SK-N-SH (cell line): ENCODE results near the gene CLEC16A. TPM values are rescaled to one million over a fixed set of nuclear protein-coding genes. Genes with fewer than 3 reads are reported as not detected.

Source experiments
- CTCF ChIA-PET: fragments of 300-600, 350-600 bp; formaldehyde crosslinking; extraction: SDS; loops from one replicate; lab custom pipeline; 2021; lab: Yijun Ruan, JAX
- POLR2A ChIA-PET: fragments of 350-600 bp; sonication (Branson Sonifier 250); formaldehyde crosslinking; extraction: SDS; loops from one replicate; lab custom pipeline; 2020; ENCODE audit warnings: antibody characterized with exemption, inconsistent platforms; lab: Yijun Ruan, JAX
- DNase-seq: peaks from one replicate; pipeline ENCODE4 v3.0.0; 2012
- H2AFZ ChIP-seq: fragments of 200-600 bp; sonication (generic); 2 replicates; pipeline ENCODE4 v1.8.1; 2016; ENCODE audit warnings: antibody characterized with exemption, mild to moderate bottlenecking, low read depth
- H3F3A ChIP-seq: fragments of 200-600 bp; sonication (generic); replicated peaks from 2 replicates; pipeline ENCODE3; 2016; ENCODE audit warnings: antibody characterized with exemption, mild to moderate bottlenecking; ENCODE audit not compliant: insufficient read depth
- H3K27ac ChIP-seq, 2 experiments: fragments of 200-500 bp in 1 of 2; fragments of 200-600 bp in 1 of 2; sonication (Bioruptor generic) in 1 of 2; sonication (generic), shearing (Covaris generic) in 1 of 2; 2 replicates each; pipeline versions ENCODE4 v1.5.1 to v1.6.1; 2014 to 2016; ENCODE audit warnings: low read depth in 2 of 2, inconsistent platforms in 1 of 2, low read length in 1 of 2, mild to moderate bottlenecking in 1 of 2, mixed read lengths in 1 of 2
- H3K27me3 ChIP-seq: fragments of 200-600 bp; sonication (generic), shearing (Covaris generic); 2 replicates; pipeline ENCODE4 v1.6.1; 2016; ENCODE audit warnings: mixed run types; ENCODE audit not compliant: insufficient read depth
- H3K36me3 ChIP-seq, 2 experiments: fragments of 200-500 bp in 1 of 2; fragments of 200-600 bp in 1 of 2; sonication (Bioruptor generic) in 1 of 2; sonication (generic) in 1 of 2; replicated peaks in 1 of 2; 2 replicates each; pipeline versions ENCODE3 to v1.5.1; 2014 to 2016; ENCODE audit warnings: low read length in 1 of 2, mild to moderate bottlenecking in 1 of 2; ENCODE audit not compliant: insufficient read depth in 2 of 2, control insufficient read depth in 1 of 2
- H3K4me1 ChIP-seq, 2 experiments: fragments of 200-500 bp in 1 of 2; fragments of 200-600 bp in 1 of 2; sonication (Bioruptor generic) in 1 of 2; sonication (generic), shearing (Covaris generic) in 1 of 2; 2 replicates each; pipeline versions ENCODE4 v1.5.1 to v1.6.1; 2014 to 2016; ENCODE audit warnings: low read depth in 1 of 2, low read length in 1 of 2, mixed run types in 1 of 2; ENCODE audit not compliant: insufficient read depth in 2 of 2, control insufficient read depth in 1 of 2
- H3K4me2 ChIP-seq: fragments of 200-600 bp; sonication (generic), shearing (Covaris generic); 2 replicates; pipeline ENCODE4 v1.6.1; 2017; ENCODE audit warnings: mixed run types
- H3K4me3 ChIP-seq, 2 experiments: fragments of 200-500 bp in 1 of 2; fragments of 200-600 bp in 1 of 2; sonication (Bioruptor generic) in 1 of 2; sonication (generic), shearing (Covaris generic) in 1 of 2; 2 replicates each; pipeline versions ENCODE4 v1.5.1 to v1.8.1; 2014 to 2016; ENCODE audit warnings: low read depth in 2 of 2, inconsistent platforms in 1 of 2, low read length in 1 of 2, mild to moderate bottlenecking in 1 of 2, mixed read lengths in 1 of 2, moderate library complexity in 1 of 2
- H3K79me2 ChIP-seq: fragments of 200-600 bp; sonication (generic); 2 replicates; pipeline ENCODE4 v1.8.1; 2017; ENCODE audit warnings: mild to moderate bottlenecking; ENCODE audit not compliant: insufficient read depth
- H3K9ac ChIP-seq: fragments of 200-600 bp; sonication (generic); 2 replicates; pipeline ENCODE4 v1.6.1; 2017; ENCODE audit warnings: mixed run types
- H3K9me2 ChIP-seq: fragments of 200-600 bp; sonication (generic); 2 replicates; pipeline ENCODE4 v1.6.1; 2017; ENCODE audit warnings: mixed run types
- H3K9me3 ChIP-seq: fragments of 200-600 bp; sonication (generic); 2 replicates; pipeline ENCODE4 v1.6.1; 2017; ENCODE audit warnings: mixed run types, mild to moderate bottlenecking, moderate library complexity
- H4K20me1 ChIP-seq: fragments of 200-600 bp; sonication (generic); 2 replicates; pipeline ENCODE4 v1.6.1; 2017; ENCODE audit warnings: mild to moderate bottlenecking, mixed run types; ENCODE audit not compliant: insufficient read depth
- CHD2 ChIP-seq: fragments of 150-350 bp; IDR thresholded peaks from 2 replicates; pipeline ENCODE4 v1.6.1; 2018; ENCODE audit warnings: low read length; ENCODE audit not compliant: partially characterized antibody
- ELF1 ChIP-seq: IDR thresholded peaks from 2 replicates; pipeline ENCODE4 v1.4.0; 2012
- EP300 ChIP-seq, 2 experiments: IDR thresholded peaks; 2 replicates each; pipeline versions ENCODE4 v1.4.0 to v1.6.1; 2012; ENCODE audit warnings: borderline replicate concordance in 1 of 2, low read depth in 1 of 2, low read length in 1 of 2
- GABPA ChIP-seq: IDR thresholded peaks from 2 replicates; pipeline ENCODE4 v1.4.0; 2012; ENCODE audit warnings: low read depth, mild to moderate bottlenecking
- GATA2 ChIP-seq: sonication (generic); formaldehyde crosslinking; IDR thresholded peaks from 2 replicates; pipeline ENCODE4 v1.5.0; 2020; ENCODE audit warnings: mild to moderate bottlenecking, missing genetic modification reagents
- JUND ChIP-seq: IDR thresholded peaks from 2 replicates; pipeline ENCODE4 v1.4.0; 2012
- MEF2A ChIP-seq: IDR thresholded peaks from 2 replicates; pipeline ENCODE4 v1.4.0; 2012; ENCODE audit warnings: low read depth, borderline replicate concordance
- MXI1 ChIP-seq: IDR thresholded peaks from 2 replicates; pipeline ENCODE4 v1.6.1; 2012; ENCODE audit warnings: mild to moderate bottlenecking, low read depth, low read length, improper control_type of control experiment
- NFIC ChIP-seq: IDR thresholded peaks from 2 replicates; pipeline ENCODE4 v1.4.0; 2012; ENCODE audit warnings: borderline replicate concordance
- NRF1 ChIP-seq: IDR thresholded peaks from 2 replicates; pipeline ENCODE4 v1.6.1; 2012; ENCODE audit warnings: low read depth, mild to moderate bottlenecking, low read length
- POLR2AphosphoS5 ChIP-seq: IDR thresholded peaks from 2 replicates; pipeline ENCODE4 v1.6.1; 2012; ENCODE audit warnings: low read depth, low read length
- RAD21 ChIP-seq: IDR thresholded peaks from 2 replicates; pipeline ENCODE4 v1.6.1; 2012; ENCODE audit warnings: mild to moderate bottlenecking, low read length
- RCOR1 ChIP-seq: fragments of 150-350 bp; IDR thresholded peaks from 2 replicates; pipeline ENCODE4 v1.6.1; 2017; ENCODE audit warnings: antibody characterized with exemption, low read length
- RFX5 ChIP-seq: IDR thresholded peaks from 2 replicates; pipeline ENCODE4 v1.6.1; 2012; ENCODE audit warnings: mild to moderate bottlenecking, improper control_type of control experiment, low read length
- RXRA ChIP-seq: IDR thresholded peaks from 2 replicates; pipeline ENCODE4 v1.4.0; 2012; ENCODE audit warnings: low read depth, mild to moderate bottlenecking, borderline replicate concordance
- SIN3A ChIP-seq: IDR thresholded peaks from 2 replicates; pipeline ENCODE4 v1.6.1; 2012; ENCODE audit warnings: low read depth, mild to moderate bottlenecking, low read length, moderate library complexity, borderline replicate concordance
- TCF12 ChIP-seq: IDR thresholded peaks from 2 replicates; pipeline ENCODE4 v1.4.0; 2012
- TEAD4 ChIP-seq: IDR thresholded peaks from 2 replicates; pipeline ENCODE4 v1.4.0; 2012; ENCODE audit warnings: mild to moderate bottlenecking, borderline replicate concordance; ENCODE audit not compliant: insufficient read depth
- YY1 ChIP-seq: IDR thresholded peaks from 2 replicates; pipeline ENCODE4 v1.4.0; 2012; ENCODE audit warnings: low read depth, mild to moderate bottlenecking
- WGBS: methylation state at CpG from one replicate; pipeline ENCODE4 v1.1.6; 2017; ENCODE audit warnings: low lambda C conversion rate; 5-methylcytosine and 5-hydroxymethylcytosine counted together
- polyA plus RNA-seq, 3 experiments: library from polyadenylated mRNA; depleted of rRNA; stranded (reverse); fragments of >200 nt; gene quantifications; 2 replicates each; pipeline ENCODE4 v1.2.3, GENCODE V29; 2012
- TF ChIP-seq, protein P1 (sequence below): IDR thresholded peaks from 2 replicates; pipeline ENCODE4 v1.4.0; 2012; ENCODE audit warnings: low read depth, borderline replicate concordance
- TF ChIP-seq, protein P2 (sequence below): fragments of 150-350 bp; IDR thresholded peaks from 2 replicates; pipeline ENCODE4 v1.6.1; 2017; ENCODE audit warnings: antibody characterized with exemption, low read length, low read depth, borderline replicate concordance
- TF ChIP-seq, protein P3 (sequence below): IDR thresholded peaks from 2 replicates; pipeline ENCODE4 v1.4.0; 2012; ENCODE audit warnings: low read depth, borderline replicate concordance
- TF ChIP-seq, protein P4 (sequence below): fragments of 150-350 bp; IDR thresholded peaks from 2 replicates; pipeline ENCODE4 v1.6.1; 2016; ENCODE audit warnings: mild to moderate bottlenecking, low read depth, low read length
- TF ChIP-seq, protein P5 (sequence below): IDR thresholded peaks from 2 replicates; pipeline ENCODE4; 2012

The CLEC16A gene
- polyA plus RNA-seq, 1 of the 3 experiments (the other 2 are of a cell fraction): 13.7 TPM

DNA sequence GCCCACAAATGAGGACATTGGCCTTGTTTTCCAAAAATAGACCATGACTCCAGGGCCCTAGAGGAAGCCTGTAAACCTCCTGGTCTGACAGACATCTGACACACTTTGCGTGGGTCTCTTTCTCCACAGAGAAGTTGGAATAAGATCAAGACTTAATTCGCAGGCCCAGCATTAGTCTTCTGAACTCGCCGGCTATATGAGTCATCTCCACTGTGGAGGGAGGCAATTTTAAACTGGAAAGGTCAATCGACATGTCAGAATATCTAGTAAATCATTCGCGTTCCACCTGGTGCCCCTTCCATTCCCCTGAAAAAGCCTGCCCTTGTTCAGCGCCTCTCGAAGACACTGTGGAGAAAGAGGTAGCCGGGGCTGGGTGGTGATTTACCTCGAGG is 140.1 kb downstream of the CLEC16A start (continued):
- TF ChIP-seq, protein P1, sequence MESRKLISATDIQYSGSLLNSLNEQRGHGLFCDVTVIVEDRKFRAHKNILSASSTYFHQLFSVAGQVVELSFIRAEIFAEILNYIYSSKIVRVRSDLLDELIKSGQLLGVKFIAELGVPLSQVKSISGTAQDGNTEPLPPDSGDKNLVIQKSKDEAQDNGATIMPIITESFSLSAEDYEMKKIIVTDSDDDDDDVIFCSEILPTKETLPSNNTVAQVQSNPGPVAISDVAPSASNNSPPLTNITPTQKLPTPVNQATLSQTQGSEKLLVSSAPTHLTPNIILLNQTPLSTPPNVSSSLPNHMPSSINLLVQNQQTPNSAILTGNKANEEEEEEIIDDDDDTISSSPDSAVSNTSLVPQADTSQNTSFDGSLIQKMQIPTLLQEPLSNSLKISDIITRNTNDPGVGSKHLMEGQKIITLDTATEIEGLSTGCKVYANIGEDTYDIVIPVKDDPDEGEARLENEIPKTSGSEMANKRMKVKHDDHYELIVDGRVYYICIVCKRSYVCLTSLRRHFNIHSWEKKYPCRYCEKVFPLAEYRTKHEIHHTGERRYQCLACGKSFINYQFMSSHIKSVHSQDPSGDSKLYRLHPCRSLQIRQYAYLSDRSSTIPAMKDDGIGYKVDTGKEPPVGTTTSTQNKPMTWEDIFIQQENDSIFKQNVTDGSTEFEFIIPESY: no peak
- no peak for TF ChIP-seq ELF1
- TF ChIP-seq JUND: peak; percentile 77
- no peak for TF ChIP-seq RFX5
- TF ChIP-seq MEF2A: peak; percentile 74
- TF ChIP-seq RXRA: peak; percentile 72; the same call in 1 of the 2 replicates
- no peak for TF ChIP-seq MXI1
- TF ChIP-seq, protein P2, sequence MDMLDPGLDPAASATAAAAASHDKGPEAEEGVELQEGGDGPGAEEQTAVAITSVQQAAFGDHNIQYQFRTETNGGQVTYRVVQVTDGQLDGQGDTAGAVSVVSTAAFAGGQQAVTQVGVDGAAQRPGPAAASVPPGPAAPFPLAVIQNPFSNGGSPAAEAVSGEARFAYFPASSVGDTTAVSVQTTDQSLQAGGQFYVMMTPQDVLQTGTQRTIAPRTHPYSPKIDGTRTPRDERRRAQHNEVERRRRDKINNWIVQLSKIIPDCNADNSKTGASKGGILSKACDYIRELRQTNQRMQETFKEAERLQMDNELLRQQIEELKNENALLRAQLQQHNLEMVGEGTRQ: no peak
- TF ChIP-seq EP300 (IDR thresholded peaks at IDR 0.05; ENCODE audit: borderline replicate concordance in 1 of 2, low read depth in 1 of 2, low read length in 1 of 2): peak in 1 of 2 experiments; percentile 74; a peak in 2 of 4 replicates
- no peak for TF ChIP-seq SIN3A
- no peak for TF ChIP-seq GABPA
- TF ChIP-seq, protein P3, sequence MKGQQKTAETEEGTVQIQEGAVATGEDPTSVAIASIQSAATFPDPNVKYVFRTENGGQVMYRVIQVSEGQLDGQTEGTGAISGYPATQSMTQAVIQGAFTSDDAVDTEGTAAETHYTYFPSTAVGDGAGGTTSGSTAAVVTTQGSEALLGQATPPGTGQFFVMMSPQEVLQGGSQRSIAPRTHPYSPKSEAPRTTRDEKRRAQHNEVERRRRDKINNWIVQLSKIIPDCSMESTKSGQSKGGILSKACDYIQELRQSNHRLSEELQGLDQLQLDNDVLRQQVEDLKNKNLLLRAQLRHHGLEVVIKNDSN: no peak
- TF ChIP-seq YY1: no peak
- TF ChIP-seq NRF1: no peak
- peak; percentile 88 for TF ChIP-seq NFIC
- no peak for TF ChIP-seq CHD2
- TF ChIP-seq GATA2 (CRISPR knock-in tag): no peak
- TF ChIP-seq, protein P4, sequence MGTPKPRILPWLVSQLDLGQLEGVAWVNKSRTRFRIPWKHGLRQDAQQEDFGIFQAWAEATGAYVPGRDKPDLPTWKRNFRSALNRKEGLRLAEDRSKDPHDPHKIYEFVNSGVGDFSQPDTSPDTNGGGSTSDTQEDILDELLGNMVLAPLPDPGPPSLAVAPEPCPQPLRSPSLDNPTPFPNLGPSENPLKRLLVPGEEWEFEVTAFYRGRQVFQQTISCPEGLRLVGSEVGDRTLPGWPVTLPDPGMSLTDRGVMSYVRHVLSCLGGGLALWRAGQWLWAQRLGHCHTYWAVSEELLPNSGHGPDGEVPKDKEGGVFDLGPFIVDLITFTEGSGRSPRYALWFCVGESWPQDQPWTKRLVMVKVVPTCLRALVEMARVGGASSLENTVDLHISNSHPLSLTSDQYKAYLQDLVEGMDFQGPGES: no peak

DNA sequence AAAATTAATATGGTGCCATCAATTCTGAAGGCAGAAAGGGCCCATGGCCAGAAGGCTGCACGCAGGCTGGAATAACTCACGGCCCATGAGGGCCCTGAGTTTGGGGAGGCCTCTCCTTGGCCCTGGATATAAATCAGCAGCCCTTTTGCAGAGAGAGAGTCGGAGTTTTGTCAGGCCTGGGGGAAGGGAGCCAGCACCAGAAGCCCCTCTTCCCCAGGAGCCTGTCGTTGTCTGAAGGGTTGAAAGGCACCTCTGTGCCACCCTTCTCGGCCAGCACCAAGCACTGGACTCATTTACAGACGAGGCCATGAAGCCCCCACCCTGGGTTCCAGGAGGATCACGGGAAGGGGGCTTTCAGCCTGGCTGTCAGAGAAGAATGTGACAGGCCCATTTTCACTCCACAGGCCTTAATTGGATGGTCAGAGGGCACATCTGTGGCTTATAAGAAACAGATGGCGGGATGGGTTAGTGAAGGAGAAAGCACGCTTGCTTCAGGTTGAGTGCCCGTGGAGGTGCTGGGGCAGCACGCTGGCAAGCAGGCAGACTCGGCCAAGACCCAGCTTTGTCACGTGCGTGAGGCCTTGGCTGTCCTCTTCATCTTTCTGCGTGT is 140.6 kb downstream of the CLEC16A start:
- H3K36me3 ChIP-seq: no peaks in the 10 kb centered on the region
- ChIA-PET CTCF (interaction anchor here (1.1 kb wide), 1 partner anchor 170 kb away, joined by 3 read pairs; no protein-coding TSS in a partner anchor), POLR2A (no interaction called here)
- H2AFZ ChIP-seq: no peak overlapping the region
- TF ChIP-seq, protein P5, sequence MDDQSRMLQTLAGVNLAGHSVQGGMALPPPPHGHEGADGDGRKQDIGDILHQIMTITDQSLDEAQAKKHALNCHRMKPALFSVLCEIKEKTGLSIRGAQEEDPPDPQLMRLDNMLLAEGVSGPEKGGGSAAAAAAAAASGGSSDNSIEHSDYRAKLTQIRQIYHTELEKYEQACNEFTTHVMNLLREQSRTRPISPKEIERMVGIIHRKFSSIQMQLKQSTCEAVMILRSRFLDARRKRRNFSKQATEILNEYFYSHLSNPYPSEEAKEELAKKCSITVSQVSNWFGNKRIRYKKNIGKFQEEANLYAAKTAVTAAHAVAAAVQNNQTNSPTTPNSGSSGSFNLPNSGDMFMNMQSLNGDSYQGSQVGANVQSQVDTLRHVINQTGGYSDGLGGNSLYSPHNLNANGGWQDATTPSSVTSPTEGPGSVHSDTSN: peak; percentile 52
- TF ChIP-seq TCF12: peak; percentile 90
- no peak for TF ChIP-seq TEAD4
- peak in 1 of 2 experiments; percentile 22; a peak in 2 of 4 replicates for TF ChIP-seq EP300 (IDR thresholded peaks at IDR 0.05; ENCODE audit: borderline replicate concordance in 1 of 2, low read depth in 1 of 2, low read length in 1 of 2)
- no peak for TF ChIP-seq NRF1
- no peak for TF ChIP-seq RAD21
- peak; percentile 51; the same call in 1 of the 2 replicates for TF ChIP-seq POLR2AphosphoS5
- peak; percentile 61; the same call in 1 of the 2 replicates for TF ChIP-seq RCOR1
- peak overlapping the region; percentile 76 to 83 for H3K27ac ChIP-seq
- H3K4me3 ChIP-seq: no peak overlapping the region
- no peaks in the 10 kb centered on the region for H3K9me2 ChIP-seq
- H3K27me3 ChIP-seq: no peaks in the 10 kb centered on the region
- H3K9ac ChIP-seq: no peak overlapping the region; the same call in 1 of the 2 replicates
- peaks cover 22 to 57% of the 10 kb centered on the region in 2 experiments for H3K4me1 ChIP-seq
- H3K9me3 ChIP-seq: no peaks in the 10 kb centered on the region
- 73% methylated on average over 11 of the region's 15 CpGs for WGBS
- no peaks in the 10 kb centered on the region for H3K79me2 ChIP-seq
- DNase-seq: peak; percentile 67
- H3F3A ChIP-seq: peaks cover 2% of the 10 kb centered on the region
- peak overlapping the region; percentile 48; the same call in 1 of the 2 replicates for H3K4me2 ChIP-seq
- H4K20me1 ChIP-seq: no peaks in the 10 kb centered on the region
